Measurements from ENCODE around the gene PICK1.
"Not testable (repeated sequence)": the region's sequence is repeated elsewhere in the genome, so short reads cannot be mapped to it uniquely, and the experiment has no call there.

PICK1 gene

DNA sequence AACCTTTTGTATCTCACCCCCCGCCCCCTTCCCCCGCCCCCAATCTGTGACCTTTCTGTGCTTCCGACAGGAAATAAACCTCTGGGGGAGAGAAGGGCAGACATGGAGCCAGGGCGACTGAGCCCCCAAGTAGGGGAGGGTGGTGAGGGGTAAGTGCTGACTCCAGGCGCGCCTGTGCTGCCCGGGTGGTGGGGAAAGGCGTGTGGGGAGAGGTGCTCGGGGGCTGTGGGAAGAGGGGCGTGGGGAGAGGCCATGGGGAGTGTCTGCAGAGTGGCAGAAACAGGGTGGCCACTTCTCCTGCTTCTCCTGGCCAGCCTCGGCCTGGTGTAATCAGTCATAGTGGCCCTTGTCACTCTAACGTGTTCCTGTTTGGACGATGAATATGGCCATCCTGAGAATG is 18.8 kb downstream of the PICK1 start:
- Mint-ChIP-seq H3K4me1 (no peaks in the 10 kb centered on the region), H3K4me3 (no peak overlapping the region), H3K9me3 (no peaks in the 10 kb centered on the region), H3K27ac (no peak overlapping the region), H3K36me3 (peaks cover 5% of the 10 kb centered on the region)
- ATAC-seq (no peak), DNase-seq (ENCODE audit: low spot score in 2 of 2) (no peak)

DNA sequence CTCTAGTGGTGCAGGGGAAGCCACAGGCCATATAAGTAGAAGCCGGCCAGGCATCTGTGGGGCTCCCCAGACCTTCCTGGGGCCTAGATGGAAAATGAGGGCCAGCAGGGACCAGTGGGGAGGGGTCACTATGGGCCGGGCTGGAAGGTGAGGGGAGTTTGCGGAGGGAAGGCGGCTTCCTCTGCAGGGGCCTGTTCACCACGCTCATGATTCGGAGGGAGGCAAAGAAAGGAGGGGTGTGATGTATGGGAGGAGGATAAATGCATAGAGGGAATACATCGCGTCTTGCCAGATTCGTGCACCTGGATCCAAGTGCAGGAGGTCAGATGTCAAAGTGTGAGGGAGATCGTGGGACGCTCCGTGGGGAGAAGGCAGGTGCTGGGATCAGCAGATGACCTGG is 19.9 kb downstream of the PICK1 start:
- DNase-seq (ENCODE audit: low spot score in 2 of 2), result no peak
- Mint-ChIP-seq H3K4me3 (no peak overlapping the region), H3K27ac (no peak overlapping the region), H3K4me1 (no peaks in the 10 kb centered on the region), H3K9me3 (no peaks in the 10 kb centered on the region), H3K36me3 (no peaks in the 10 kb centered on the region)
- ATAC-seq, result no peak

DNA sequence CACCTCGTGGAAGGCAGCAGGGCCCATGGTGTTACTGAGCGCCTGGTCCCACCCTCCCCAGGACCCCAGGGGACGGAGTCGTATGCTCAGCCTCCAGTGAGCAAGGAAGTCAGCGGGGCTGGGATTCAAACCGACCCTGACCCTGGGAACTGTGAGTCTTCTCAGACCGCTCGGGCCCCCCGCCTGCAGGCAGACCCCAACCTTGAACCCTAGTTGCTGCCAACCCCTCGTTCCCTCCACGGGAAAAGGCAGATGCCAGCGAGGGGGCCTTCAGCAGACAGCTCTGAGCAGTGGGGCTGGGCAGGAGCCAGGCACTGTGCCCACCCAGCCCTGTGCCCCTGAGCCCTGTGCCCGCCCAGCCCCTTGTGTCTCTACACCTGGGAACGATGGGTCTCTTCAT is 20.4 kb downstream of the PICK1 start:
- Mint-ChIP-seq H3K36me3 (no peaks in the 10 kb centered on the region), H3K9me3 (no peaks in the 10 kb centered on the region)

DNA sequence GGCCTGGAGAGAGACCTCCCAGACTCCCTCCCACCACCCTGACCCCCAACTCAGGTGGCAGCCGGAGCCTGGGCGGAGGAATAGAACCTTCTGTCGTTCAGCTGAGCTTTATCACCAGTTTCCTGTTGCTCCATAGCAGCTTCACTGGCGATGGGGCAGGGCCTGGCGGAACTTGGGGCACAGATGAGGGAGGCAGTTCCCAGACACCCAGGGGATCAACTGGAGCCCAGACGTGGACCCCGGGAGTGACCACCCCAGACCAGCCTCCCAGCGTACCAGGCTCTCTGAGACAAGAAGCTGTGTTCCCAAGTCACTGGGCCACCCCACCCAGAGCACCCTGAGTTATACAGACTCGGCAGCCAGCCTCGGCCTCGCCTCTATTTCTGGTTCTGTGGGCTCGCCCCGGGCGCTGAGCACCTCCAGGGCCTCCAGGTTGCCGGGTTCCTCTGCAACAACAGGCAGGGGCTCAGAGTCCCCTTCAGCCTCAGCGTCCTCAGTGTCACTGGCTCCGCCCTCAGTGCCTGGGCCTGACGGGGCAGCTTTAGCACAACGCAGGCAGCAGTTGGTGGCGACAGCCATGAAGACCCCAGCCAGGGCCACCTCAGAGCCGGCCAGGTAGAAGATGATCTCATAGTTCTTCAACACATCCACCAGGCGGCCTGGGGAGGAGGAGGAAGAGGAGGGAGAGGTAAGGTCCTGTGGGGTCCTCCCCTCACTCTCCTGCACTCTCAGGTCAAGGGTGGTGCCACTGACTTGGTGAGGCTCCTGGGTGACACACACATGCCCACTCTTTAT is 21.0 kb downstream of the PICK1 start:
- no peaks in the 10 kb centered on the region for H3K9me3 Mint-ChIP-seq
- no peak overlapping the region for H3K4me3 Mint-ChIP-seq
- H3K36me3 Mint-ChIP-seq, result no peaks in the 10 kb centered on the region
- ATAC-seq (no peak), DNase-seq (ENCODE audit: low spot score in 2 of 2) (no peak)
- no peaks in the 10 kb centered on the region for H3K4me1 Mint-ChIP-seq
- no peak overlapping the region for H3K27ac Mint-ChIP-seq

More for the DNA sequence above, 20.4 kb downstream of the PICK1 start:
- no peak overlapping the region for H3K4me3 Mint-ChIP-seq
- H3K27ac Mint-ChIP-seq, result no peak overlapping the region
- no peaks in the 10 kb centered on the region for H3K4me1 Mint-ChIP-seq
- DNase-seq (ENCODE audit: low spot score in 2 of 2) (no peak), ATAC-seq (no peak)

- H3K27ac Mint-ChIP-seq, H3K4me3 Mint-ChIP-seq, ATAC-seq: not testable (repeated sequence)
Observed at GRCh38 chr22:38079208-38079607, 22.0 kb downstream of the PICK1 start.

DNA sequence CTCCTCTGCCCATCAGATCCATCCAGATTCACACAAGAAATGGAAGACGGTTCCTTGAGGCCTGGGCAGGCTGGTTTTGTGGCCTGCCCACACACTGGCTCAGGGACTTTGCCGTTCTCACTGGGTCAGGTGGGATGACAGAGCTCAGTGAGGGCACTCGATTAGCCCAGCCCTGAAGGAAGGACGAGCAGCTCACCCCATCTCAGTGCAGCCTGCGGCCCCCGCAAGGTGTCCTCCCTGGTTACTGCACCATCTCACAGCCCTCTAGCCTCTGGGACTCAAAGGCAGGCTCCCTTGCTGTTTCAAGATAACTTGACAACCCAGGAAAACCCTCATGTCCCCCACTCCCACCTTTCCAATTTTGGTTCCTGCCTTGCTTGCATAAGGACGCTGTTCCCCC is 22.6 kb downstream of the PICK1 start:
- no peak for ATAC-seq
- Mint-ChIP-seq H3K4me3 (no peak overlapping the region), H3K9me3 (no peaks in the 10 kb centered on the region), H3K36me3 (no peaks in the 10 kb centered on the region), H3K27ac (no peak overlapping the region), H3K4me1 (no peaks in the 10 kb centered on the region)
- no peak for DNase-seq (ENCODE audit: low spot score in 2 of 2)

More at GRCh38 chr22:38079208-38079607, 22.0 kb downstream of the PICK1 start:
- H3K36me3 Mint-ChIP-seq; H3K4me1 Mint-ChIP-seq; H3K9me3 Mint-ChIP-seq; DNase-seq (ENCODE audit: low spot score in 2 of 2): not testable (repeated sequence)

GRCh38 chr22:38080474-38080849 is 23.3 kb downstream of the PICK1 start:
- Mint-ChIP-seq H3K4me1 (no peaks in the 10 kb centered on the region), H3K36me3 (no peaks in the 10 kb centered on the region), H3K27ac (no peak overlapping the region), H3K4me3 (no peak overlapping the region), H3K9me3 (no peaks in the 10 kb centered on the region)
- DNase-seq (ENCODE audit: low spot score in 2 of 2), result no peak
- ATAC-seq, result no peak

- Mint-ChIP-seq H3K9me3 (no peaks in the 10 kb centered on the region), H3K4me3 (peak overlapping the region; percentile 51), H3K27ac (no peak overlapping the region), H3K4me1 (no peaks in the 10 kb centered on the region), H3K36me3 (no peaks in the 10 kb centered on the region)
- peak; percentile 50 for ATAC-seq
- DNase-seq (ENCODE audit: low spot score in 2 of 2), result no peak
Observed at GRCh38 chr22:38080850-38081635, 23.8 kb downstream of the PICK1 start.

GRCh38 chr22:38081636-38081940 is 24.4 kb downstream of the PICK1 start:
- no peak for DNase-seq (ENCODE audit: low spot score in 2 of 2)
- no peak overlapping the region for H3K27ac Mint-ChIP-seq

DNA sequence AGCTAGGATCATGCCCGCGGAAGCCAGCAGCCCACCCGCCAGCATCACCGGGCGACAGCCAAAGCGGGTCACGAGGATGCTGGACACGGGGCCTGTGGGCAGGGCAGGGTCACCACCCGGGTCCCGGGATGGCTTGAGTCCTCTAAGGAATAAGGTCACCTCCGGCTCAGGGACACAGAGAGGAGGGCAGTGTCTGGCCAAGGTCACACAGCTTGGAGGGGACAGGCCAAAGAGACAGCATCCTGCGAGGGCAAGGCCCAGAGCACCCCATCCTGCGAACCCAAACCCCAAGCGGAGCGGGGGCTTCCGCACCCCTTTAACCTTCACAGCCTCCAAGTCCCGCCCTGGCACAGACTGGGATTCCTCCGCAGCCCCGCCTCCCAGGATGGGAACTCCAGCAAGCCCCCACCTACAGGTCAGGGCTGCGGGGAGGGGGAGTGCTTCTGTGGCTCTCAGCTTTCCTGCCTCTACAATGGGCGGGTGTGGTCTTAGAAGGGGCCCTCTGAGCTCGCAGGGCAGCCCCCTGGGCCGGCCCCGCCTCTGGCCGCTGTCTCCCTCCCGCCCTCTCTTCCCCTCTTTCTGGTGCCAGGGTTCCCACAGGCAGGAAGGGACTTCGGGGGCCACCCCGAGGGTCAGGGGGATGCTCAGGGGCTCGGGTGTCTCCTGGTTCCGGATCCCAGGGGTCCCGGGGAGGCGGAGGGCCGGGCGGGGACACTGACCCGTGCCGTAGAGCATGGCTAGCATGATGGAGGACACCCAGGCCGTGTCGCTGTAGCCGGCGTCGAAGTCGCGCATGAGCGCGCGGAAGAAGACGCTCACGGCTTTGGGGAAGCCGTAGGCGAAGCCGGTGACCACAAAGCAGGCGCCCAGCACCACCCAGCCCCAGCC is 25.0 kb downstream of the PICK1 start:
- ATAC-seq, result peak; percentile 58
- no peak for DNase-seq (ENCODE audit: low spot score in 2 of 2)
- H3K36me3 Mint-ChIP-seq, result no peaks in the 10 kb centered on the region
- H3K4me1 Mint-ChIP-seq, result no peaks in the 10 kb centered on the region
- no peaks in the 10 kb centered on the region for H3K9me3 Mint-ChIP-seq
- peak overlapping the region; percentile 51 for H3K4me3 Mint-ChIP-seq
- no peak overlapping the region for H3K27ac Mint-ChIP-seq

More at GRCh38 chr22:38081636-38081940, 24.4 kb downstream of the PICK1 start:
- H3K4me1 Mint-ChIP-seq, result no peaks in the 10 kb centered on the region
- H3K36me3 Mint-ChIP-seq, result no peaks in the 10 kb centered on the region
- ATAC-seq, result no peak
- peak overlapping the region; percentile 51 for H3K4me3 Mint-ChIP-seq
- H3K9me3 Mint-ChIP-seq, result no peaks in the 10 kb centered on the region

DNA sequence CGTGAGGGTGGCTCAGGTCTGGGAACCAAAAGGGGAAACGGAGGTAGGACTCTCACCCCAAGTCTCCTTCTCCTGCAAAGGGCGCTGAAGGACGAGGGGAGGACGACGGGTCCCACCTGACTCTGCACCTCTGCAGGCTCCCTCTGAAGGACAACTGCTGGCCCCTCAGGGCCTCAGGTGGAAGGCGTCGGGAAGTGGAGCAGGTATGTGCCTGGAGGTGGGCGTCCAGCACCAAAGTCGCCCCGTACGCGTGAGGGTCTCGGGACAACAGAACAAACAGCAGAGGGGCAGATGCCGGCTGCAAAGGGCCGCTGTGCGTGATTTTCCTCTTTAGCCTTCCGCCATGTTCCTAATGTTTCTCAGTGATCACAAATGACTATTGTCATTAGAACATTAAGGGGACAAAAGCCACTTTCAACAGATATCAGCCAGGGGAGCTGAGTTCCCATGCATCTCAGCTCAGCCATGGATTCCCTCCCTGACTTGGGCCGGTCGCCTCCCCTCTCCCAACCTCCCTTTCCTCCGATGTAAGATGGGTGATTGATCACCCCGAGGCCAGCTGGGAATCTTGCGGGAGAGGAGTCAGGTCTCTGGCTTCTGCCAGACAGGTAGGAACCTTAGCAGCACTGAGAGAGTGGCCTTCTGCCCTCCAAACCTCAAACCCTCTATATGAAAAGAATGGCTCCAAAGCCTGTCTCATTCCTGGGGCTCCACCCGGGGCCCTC is 25.9 kb downstream of the PICK1 start:
- Mint-ChIP-seq H3K27ac (no peak overlapping the region), H3K4me3 (peak overlapping the region; percentile 51), H3K4me1 (peaks cover 4% of the 10 kb centered on the region), H3K36me3 (no peaks in the 10 kb centered on the region), H3K9me3 (no peaks in the 10 kb centered on the region)
- DNase-seq (ENCODE audit: low spot score in 2 of 2), result no peak
- no peak for ATAC-seq

GRCh38 chr22:38083931-38084631 is 26.9 kb downstream of the PICK1 start, which contains the start of gene SLC16A8:
TSS of gene SLC16A8 (minus strand) at chr22:38084184. CDS start at chr22:38082873, 1,311 bp downstream.
- H3K27ac Mint-ChIP-seq, result no peak within 1 kb of the TSS
- peaks cover 5% of the 10 kb centered on the region for H3K4me1 Mint-ChIP-seq
- no peak within 1 kb of the TSS for H3K4me3 Mint-ChIP-seq
- H3K36me3 Mint-ChIP-seq, result no peaks in the 10 kb centered on the region
- no peak for ATAC-seq
- DNase-seq (ENCODE audit: low spot score in 2 of 2), result no peak
- no peaks in the 10 kb centered on the region for H3K9me3 Mint-ChIP-seq

DNA sequence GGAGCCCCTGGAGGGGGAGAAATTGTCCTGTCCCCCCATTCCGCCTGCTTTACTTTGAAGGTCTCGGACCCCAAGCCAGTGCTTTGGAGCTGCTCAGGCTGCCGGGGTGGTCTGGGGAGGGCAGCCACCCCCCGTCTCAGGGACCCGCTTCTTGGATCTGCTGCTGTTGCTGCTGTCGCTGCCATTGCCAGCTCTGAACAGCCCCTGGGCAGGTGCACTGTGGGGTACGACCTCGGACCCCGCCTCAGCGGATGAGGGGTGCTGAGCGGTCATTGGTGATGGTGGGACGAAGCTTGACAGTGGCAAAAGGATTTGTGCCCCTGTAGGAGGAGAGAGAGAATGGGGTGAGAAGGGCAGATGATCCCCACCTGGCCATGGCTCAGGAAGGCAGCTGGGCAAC is 27.9 kb downstream of the PICK1 start:
- H3K9me3 Mint-ChIP-seq, result no peaks in the 10 kb centered on the region
- no peaks in the 10 kb centered on the region for H3K36me3 Mint-ChIP-seq
- DNase-seq (ENCODE audit: low spot score in 2 of 2), result no peak
- ATAC-seq, result no peak
- no peak overlapping the region for H3K27ac Mint-ChIP-seq
- H3K4me1 Mint-ChIP-seq, result peaks cover 5% of the 10 kb centered on the region
- no peak overlapping the region for H3K4me3 Mint-ChIP-seq

GRCh38 chr22:38085501-38085900 is 28.3 kb downstream of the PICK1 start:
- no peak for ATAC-seq
- no peak overlapping the region for H3K27ac Mint-ChIP-seq
- H3K4me1 Mint-ChIP-seq, result peaks cover 5% of the 10 kb centered on the region

More at GRCh38 chr22:38085501-38085900, 28.3 kb downstream of the PICK1 start:
- Mint-ChIP-seq H3K36me3 (no peaks in the 10 kb centered on the region), H3K4me3 (no peak overlapping the region), H3K9me3 (no peaks in the 10 kb centered on the region)
- no peak for DNase-seq (ENCODE audit: low spot score in 2 of 2)

Measured in stimulated activated effector memory CD8-positive, alpha-beta T cell treated with anti-CD3 and anti-CD28 coated beads, Interleukin-12 subunit alpha, Interleukin-12 subunit beta, amount 100 ng/mL, for 72 hours (primary cell).